ENCODE results near the gene HIVEP1.

DNA sequence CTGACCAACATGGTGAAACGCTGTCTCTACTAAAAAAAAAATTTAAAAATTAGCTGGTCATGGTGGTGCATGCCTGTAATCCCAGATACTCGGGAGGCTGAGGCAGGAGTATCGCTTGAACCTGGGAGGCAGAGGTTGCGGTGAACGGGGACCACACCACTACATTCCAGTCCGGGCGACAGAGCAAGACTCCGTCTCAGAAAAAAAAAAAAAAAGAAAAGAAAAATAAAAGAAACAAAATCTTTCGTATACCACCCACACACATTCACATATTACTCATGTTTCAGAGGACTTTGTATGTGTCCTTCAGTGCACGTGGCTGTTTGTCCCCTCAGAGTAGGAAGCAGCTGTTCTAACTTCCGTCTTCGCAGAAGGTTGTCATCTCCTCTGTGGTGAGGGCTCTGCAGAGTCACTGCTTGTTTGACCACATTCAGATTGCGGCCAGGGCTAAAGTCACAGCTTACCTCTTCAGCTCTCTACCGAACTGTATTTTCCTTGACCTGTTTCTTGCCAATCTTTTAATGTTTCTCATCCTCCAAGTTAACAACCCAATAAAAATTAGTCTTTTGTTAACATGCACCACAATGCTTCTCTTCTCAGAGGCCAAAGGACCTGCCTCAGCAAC is 36.6 kb upstream of the HIVEP1 start:
- TF ChIP-seq, protein P1, sequence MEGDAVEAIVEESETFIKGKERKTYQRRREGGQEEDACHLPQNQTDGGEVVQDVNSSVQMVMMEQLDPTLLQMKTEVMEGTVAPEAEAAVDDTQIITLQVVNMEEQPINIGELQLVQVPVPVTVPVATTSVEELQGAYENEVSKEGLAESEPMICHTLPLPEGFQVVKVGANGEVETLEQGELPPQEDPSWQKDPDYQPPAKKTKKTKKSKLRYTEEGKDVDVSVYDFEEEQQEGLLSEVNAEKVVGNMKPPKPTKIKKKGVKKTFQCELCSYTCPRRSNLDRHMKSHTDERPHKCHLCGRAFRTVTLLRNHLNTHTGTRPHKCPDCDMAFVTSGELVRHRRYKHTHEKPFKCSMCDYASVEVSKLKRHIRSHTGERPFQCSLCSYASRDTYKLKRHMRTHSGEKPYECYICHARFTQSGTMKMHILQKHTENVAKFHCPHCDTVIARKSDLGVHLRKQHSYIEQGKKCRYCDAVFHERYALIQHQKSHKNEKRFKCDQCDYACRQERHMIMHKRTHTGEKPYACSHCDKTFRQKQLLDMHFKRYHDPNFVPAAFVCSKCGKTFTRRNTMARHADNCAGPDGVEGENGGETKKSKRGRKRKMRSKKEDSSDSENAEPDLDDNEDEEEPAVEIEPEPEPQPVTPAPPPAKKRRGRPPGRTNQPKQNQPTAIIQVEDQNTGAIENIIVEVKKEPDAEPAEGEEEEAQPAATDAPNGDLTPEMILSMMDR (IDR thresholded peaks at IDR 0.05) = no peak
- TF ChIP-seq POLR2A (IDR thresholded peaks at IDR 0.05) = no peak
